Endothelial cell of umbilical vein (primary cell): Measurements from ENCODE around the gene RPL18. TPM values are rescaled to one million over a fixed set of nuclear protein-coding genes. Genes with fewer than 3 reads are reported as not detected.

Experiments
- BruUV-seq: library from RNA; stranded (reverse); fragments of 400-500 nt; replicated peaks from 2 replicates; lab custom pipeline; 2021; lab: Mats Ljungman, UMichigan
- CTCF ChIA-PET: fragments of 300-600, 350-600 bp; sonication (Branson Sonifier 250); formaldehyde crosslinking; loops from one replicate; lab custom pipeline; 2021; ENCODE audit warnings: antibody characterized with exemption, inconsistent platforms; lab: Charles Lee
- POLR2A ChIA-PET: fragments of 300-600, 350-600 bp; sonication (Branson Sonifier 250); formaldehyde crosslinking; loops from one replicate; lab custom pipeline; 2021; ENCODE audit warnings: antibody characterized with exemption, inconsistent platforms; lab: Charles Lee
- DNase-seq: peaks from one replicate; pipeline ENCODE4 v3.0.0-alpha.2; 2011; ENCODE audit warnings: low read depth, low spot score
- FAIRE-seq: peaks from 2 replicates; lab custom pipeline; 2011; peaks lifted over from hg19 to GRCh38; lab: Jason Lieb, UNC
- H2AFZ ChIP-seq: 2 replicates; pipeline ENCODE4 v1.6.0; 2012; ENCODE audit warnings: low read depth, low read length, control low read depth, inconsistent platforms
- H3K27ac ChIP-seq: 2 replicates; pipeline ENCODE4 v1.5.1; 2011; ENCODE audit warnings: low read depth, mild to moderate bottlenecking, control low read depth, low read length, moderate library complexity; ENCODE audit not compliant: insufficient read depth
- H3K27me3 ChIP-seq, 2 experiments: 2 replicates each; pipeline versions ENCODE4 v1.6.0 to v1.6.1; 2011; ENCODE audit warnings: low read length in 2 of 2, mixed read lengths in 1 of 2; ENCODE audit not compliant: control insufficient read depth in 2 of 2, insufficient read depth in 2 of 2
- H3K36me3 ChIP-seq, 2 experiments: 2 replicates in 1 of 2; 3 replicates in 1 of 2; pipeline ENCODE4 v1.5.1; 2011; ENCODE audit warnings: low read length in 2 of 2, mild to moderate bottlenecking in 1 of 2, moderate library complexity in 1 of 2; ENCODE audit not compliant: control insufficient read depth in 2 of 2, insufficient read depth in 2 of 2; ENCODE audit errors: extremely low read depth in 1 of 2
- H3K4me1 ChIP-seq: 3 replicates; pipeline ENCODE4 v1.5.1; 2011; ENCODE audit warnings: mild to moderate bottlenecking, low read length; ENCODE audit not compliant: control insufficient read depth, insufficient read depth; ENCODE audit errors: extremely low read depth
- H3K4me2 ChIP-seq: 2 replicates; pipeline ENCODE4 v1.6.1; 2011; ENCODE audit warnings: low read length, control low read depth, mixed read lengths; ENCODE audit not compliant: insufficient read depth
- H3K4me3 ChIP-seq, 3 experiments: fragments of 200-600 bp in 1 of 3; sonication (generic), shearing (Covaris generic) in 1 of 3; replicated peaks in 1 of 3; 2 replicates each; pipeline ENCODE4 v1.5.1; 2011 to 2016; ENCODE audit warnings: control low read depth in 3 of 3, low read length in 3 of 3, mild to moderate bottlenecking in 2 of 3, inconsistent platforms in 1 of 3, low read depth in 1 of 3, moderate library complexity in 1 of 3; ENCODE audit not compliant: insufficient read depth in 1 of 3
- H3K79me2 ChIP-seq: 2 replicates; pipeline ENCODE4 v1.6.0; 2012; ENCODE audit warnings: low read length, inconsistent platforms; ENCODE audit not compliant: control insufficient read depth, insufficient read depth
- H3K9ac ChIP-seq: replicated peaks from 2 replicates; pipeline ENCODE3; 2011; ENCODE audit warnings: low read length, control low read depth; ENCODE audit not compliant: insufficient read depth; ENCODE audit errors: extremely low read depth
- H3K9me1 ChIP-seq: replicated peaks from 3 replicates; pipeline ENCODE4 v1.6.0; 2011; ENCODE audit warnings: mild to moderate bottlenecking, low read length; ENCODE audit not compliant: control insufficient read depth, insufficient read depth; ENCODE audit errors: extremely low read depth
- H3K9me3 ChIP-seq: replicated peaks from 2 replicates; pipeline ENCODE4 v1.5.1; 2012; ENCODE audit warnings: low read length, inconsistent platforms; ENCODE audit not compliant: control insufficient read depth, insufficient read depth
- H4K20me1 ChIP-seq: replicated peaks from 2 replicates; pipeline ENCODE3; 2011; ENCODE audit warnings: mild to moderate bottlenecking, low read length; ENCODE audit not compliant: control insufficient read depth, insufficient read depth; ENCODE audit errors: extremely low read depth
- EZH2 ChIP-seq: IDR thresholded peaks from 2 replicates; pipeline ENCODE4 v1.6.1; 2012; ENCODE audit warnings: borderline replicate concordance, low read depth, mild to moderate bottlenecking, moderate library complexity, low read length, inconsistent platforms; ENCODE audit not compliant: severe bottlenecking
- FOS ChIP-seq: IDR thresholded peaks from 2 replicates; pipeline ENCODE4 v1.6.1; 2011; ENCODE audit warnings: mild to moderate bottlenecking, low read length, moderate library complexity, borderline replicate concordance; ENCODE audit not compliant: insufficient read depth
- GATA2 ChIP-seq: IDR thresholded peaks from 2 replicates; pipeline ENCODE4 v1.7.0; 2011; ENCODE audit warnings: low read depth, mild to moderate bottlenecking, moderate library complexity, mixed read lengths, low read length; ENCODE audit not compliant: insufficient read length, insufficient read depth
- JUN ChIP-seq: IDR thresholded peaks from 2 replicates; pipeline ENCODE4 v1.6.1; 2011; ENCODE audit warnings: borderline replicate concordance, low read depth; ENCODE audit not compliant: insufficient read length, insufficient read depth
- MYC ChIP-seq: IDR thresholded peaks from one replicate; pipeline ENCODE4 v1.6.1; 2011; ENCODE audit warnings: mild to moderate bottlenecking, low read depth, low read length
- POLR2A ChIP-seq: IDR thresholded peaks from 2 replicates; pipeline ENCODE4 v1.6.1; 2012; ENCODE audit warnings: low read depth, mild to moderate bottlenecking, control low read depth, low read length
- POLR2AphosphoS5 ChIP-seq: IDR thresholded peaks from 2 replicates; pipeline ENCODE4 v1.6.1; 2012; ENCODE audit warnings: low read depth, mild to moderate bottlenecking, control low read depth, low read length, moderate library complexity; ENCODE audit not compliant: insufficient read depth
- dilution Hi-C: fragments of 300-500 bp; cut with MboI; formaldehyde crosslinking; loops from one replicate; pipeline ENCODE4 v1.15.0; 2019; ENCODE audit warnings: low sequenced_read_pairs; ENCODE audit not compliant: extremely low pct_ligation_motif_present
- intact Hi-C: fragments of 100-400 bp; cut with micrococcal nuclease; formaldehyde crosslinking; loops from one replicate; pipeline ENCODE4 v1.10.0; 2022
- polyA plus RNA-seq, 4 experiments: library from polyadenylated mRNA; depleted of rRNA in 3 of 4; stranded (reverse) in 3 of 4; unstranded in 1 of 4; fragments of >200 nt; gene quantifications; 2 replicates each; pipeline versions ENCODE4 v1.2.1 to v1.2.3, GENCODE V29; 2011 to 2012; ENCODE audit warnings: missing spikeins in 1 of 4
- total RNA-seq: library from RNA; stranded (reverse); gene quantifications from 2 replicates; pipeline ENCODE4 v1.2.3, GENCODE V29; 2021
- TF ChIP-seq, protein P1 (sequence below), 2 donors: IDR thresholded peaks; 1 replicate in 1 of 2; 2 replicates in 1 of 2; pipeline ENCODE4 v1.5.1; 2011; ENCODE audit warnings: low read length in 2 of 2, mild to moderate bottlenecking in 2 of 2, moderate library complexity in 2 of 2, control low read depth in 1 of 2, inconsistent platforms in 1 of 2, low read depth in 1 of 2; ENCODE audit not compliant: insufficient read depth in 1 of 2; ENCODE audit errors: extremely low read depth in 1 of 2
- TF ChIP-seq, protein P2 (sequence below): IDR thresholded peaks from 2 replicates; pipeline ENCODE4 v1.6.1; 2011; ENCODE audit not compliant: insufficient read depth, insufficient read length

The RPL18 gene
- total and polyA plus RNA-seq, 2 donors (not counting 3 experiments of a cell fraction or from before 2014, with no cell fraction given), result 1,407 to 2,154 TPM

DNA sequence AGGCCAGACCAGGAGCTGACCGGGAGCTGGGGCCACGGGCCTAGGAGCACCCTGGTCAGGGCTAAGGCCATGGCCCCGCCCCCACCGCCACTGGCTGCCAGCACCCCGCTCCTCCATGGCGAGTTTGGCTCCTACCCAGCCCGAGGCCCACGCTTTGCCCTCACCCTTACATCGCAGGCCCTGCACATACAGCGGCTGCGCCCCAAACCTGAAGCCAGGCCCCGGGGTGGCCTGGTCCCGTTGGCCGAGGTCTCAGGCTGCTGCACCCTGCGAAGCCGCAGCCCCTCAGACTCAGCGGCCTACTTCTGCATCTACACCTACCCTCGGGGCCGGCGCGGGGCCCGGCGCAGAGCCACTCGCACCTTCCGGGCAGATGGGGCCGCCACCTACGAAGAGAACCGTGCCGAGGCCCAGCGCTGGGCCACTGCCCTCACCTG, 6.9 kb upstream of the RPL18 start:
- CTCF ChIA-PET, result interaction anchor here (0.7 kb wide), 1 partner anchor 37 kb away, joined by 3 read pairs; no protein-coding TSS in a partner anchor
- FAIRE-seq (no peak), DNase-seq (no peak)
- H3K4me2 ChIP-seq, result no peak overlapping the region
- H3K27me3 ChIP-seq, result no peaks in the 10 kb centered on the region
- H3K4me1 ChIP-seq, result peaks cover 16% of the 10 kb centered on the region
- no peaks in the 10 kb centered on the region for H3K79me2 ChIP-seq
- peaks cover 0 to 2% of the 10 kb centered on the region in 2 experiments for H3K36me3 ChIP-seq
- no TSS peak for BruUV-seq
- POLR2A ChIA-PET, result no interaction called here
- dilution Hi-C loops (no loop called here), intact Hi-C loops (no loop called here)
- H3K9ac ChIP-seq, result no peak overlapping the region
- H3K27ac ChIP-seq, result no peak overlapping the region
- H3K9me3 ChIP-seq, result no peaks in the 10 kb centered on the region
- no peak overlapping the region for H2AFZ ChIP-seq
- TF ChIP-seq EZH2 (no peak), MYC (no peak), FOS (no peak), POLR2A (no peak), POLR2AphosphoS5 (no peak), GATA2 (no peak), JUN (no peak)
- TF ChIP-seq, protein P1, sequence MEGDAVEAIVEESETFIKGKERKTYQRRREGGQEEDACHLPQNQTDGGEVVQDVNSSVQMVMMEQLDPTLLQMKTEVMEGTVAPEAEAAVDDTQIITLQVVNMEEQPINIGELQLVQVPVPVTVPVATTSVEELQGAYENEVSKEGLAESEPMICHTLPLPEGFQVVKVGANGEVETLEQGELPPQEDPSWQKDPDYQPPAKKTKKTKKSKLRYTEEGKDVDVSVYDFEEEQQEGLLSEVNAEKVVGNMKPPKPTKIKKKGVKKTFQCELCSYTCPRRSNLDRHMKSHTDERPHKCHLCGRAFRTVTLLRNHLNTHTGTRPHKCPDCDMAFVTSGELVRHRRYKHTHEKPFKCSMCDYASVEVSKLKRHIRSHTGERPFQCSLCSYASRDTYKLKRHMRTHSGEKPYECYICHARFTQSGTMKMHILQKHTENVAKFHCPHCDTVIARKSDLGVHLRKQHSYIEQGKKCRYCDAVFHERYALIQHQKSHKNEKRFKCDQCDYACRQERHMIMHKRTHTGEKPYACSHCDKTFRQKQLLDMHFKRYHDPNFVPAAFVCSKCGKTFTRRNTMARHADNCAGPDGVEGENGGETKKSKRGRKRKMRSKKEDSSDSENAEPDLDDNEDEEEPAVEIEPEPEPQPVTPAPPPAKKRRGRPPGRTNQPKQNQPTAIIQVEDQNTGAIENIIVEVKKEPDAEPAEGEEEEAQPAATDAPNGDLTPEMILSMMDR (IDR thresholded peaks at IDR 0.05; ENCODE audit: extremely low read depth in 1 of 2, insufficient read depth in 1 of 2, low read depth in 1 of 2, low read length in 2 of 2), result no peak
- TF ChIP-seq, protein P2, sequence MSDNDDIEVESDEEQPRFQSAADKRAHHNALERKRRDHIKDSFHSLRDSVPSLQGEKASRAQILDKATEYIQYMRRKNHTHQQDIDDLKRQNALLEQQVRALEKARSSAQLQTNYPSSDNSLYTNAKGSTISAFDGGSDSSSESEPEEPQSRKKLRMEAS, result no peak
- H3K9me1 ChIP-seq, result no peaks in the 10 kb centered on the region
- H3K4me3 ChIP-seq, result no peak overlapping the region
- H4K20me1 ChIP-seq, result no peaks in the 10 kb centered on the region
